GM12878 (cell line): ENCODE data around the gene SNRPD3.
A peak's percentile ranks its signal among the peaks of the same experiment; 100 is the strongest.

Experiments used
- BCL3 ChIP-seq: IDR thresholded peaks from 2 replicates; pipeline ENCODE4 v1.6.1; 2011; ENCODE audit warnings: borderline replicate concordance, low read depth, mild to moderate bottlenecking, moderate library complexity, low read length; ENCODE audit not compliant: insufficient read depth, poor library complexity, severe bottlenecking
- BCLAF1 ChIP-seq: fragments of 450-650 bp; IDR thresholded peaks from 2 replicates; pipeline ENCODE4 v1.6.1; 2017; ENCODE audit warnings: antibody characterized with exemption, mild to moderate bottlenecking, moderate library complexity
- JUNB ChIP-seq: IDR thresholded peaks from 2 replicates; pipeline ENCODE4 v1.6.1; 2016; ENCODE audit warnings: antibody characterized with exemption, mild to moderate bottlenecking
- JUND ChIP-seq: IDR thresholded peaks from 2 replicates; pipeline ENCODE4 v1.6.1; 2012; ENCODE audit warnings: low read depth, mild to moderate bottlenecking, low read length, improper control_type of control experiment, moderate library complexity
- MXI1 ChIP-seq: fragments of 150-350 bp; IDR thresholded peaks from 2 replicates; pipeline ENCODE4 v1.6.1; 2011; ENCODE audit warnings: low read depth, mild to moderate bottlenecking, inconsistent platforms, low read length, improper control_type of control experiment
- POLR2A ChIP-seq: IDR thresholded peaks from 2 replicates; pipeline ENCODE4 v1.6.1; 2011; ENCODE audit warnings: low read depth, mild to moderate bottlenecking, low read length
- POLR2AphosphoS5 ChIP-seq: IDR thresholded peaks from 2 replicates; pipeline ENCODE4 v1.6.1; 2011; ENCODE audit warnings: mild to moderate bottlenecking, low read length, inconsistent platforms
- RFX5 ChIP-seq: IDR thresholded peaks from 2 replicates; pipeline ENCODE4 v1.6.1; 2011; ENCODE audit warnings: low read depth, low read length, improper control_type of control experiment
- SMC3 ChIP-seq: IDR thresholded peaks from 2 replicates; pipeline ENCODE4 v1.6.1; 2011; ENCODE audit warnings: low read length, improper control_type of control experiment, borderline replicate concordance
- WRNIP1 ChIP-seq: IDR thresholded peaks from 2 replicates; pipeline ENCODE4 v1.6.1; 2011; ENCODE audit warnings: low read depth, low read length, improper control_type of control experiment, borderline replicate concordance
- ZNF274 ChIP-seq: IDR thresholded peaks from one replicate; pipeline ENCODE4 v1.8.0; 2011; ENCODE audit not compliant: insufficient read length, insufficient read depth
- TF ChIP-seq, protein P1 (sequence below): IDR thresholded peaks from 2 replicates; pipeline ENCODE4 v1.6.1; 2012; ENCODE audit warnings: mild to moderate bottlenecking, low read depth, low read length
- TF ChIP-seq, protein P2 (sequence below), 3 experiments: IDR thresholded peaks in 2 of 3; conservative IDR thresholded peaks in 1 of 3; 2 replicates each; pipeline ENCODE4 v1.5.1; 2011; ENCODE audit warnings: low read depth in 3 of 3, low read length in 3 of 3, mild to moderate bottlenecking in 3 of 3, control low read depth in 2 of 3, moderate library complexity in 2 of 3, inconsistent platforms in 1 of 3, mixed read lengths in 1 of 3; ENCODE audit not compliant: control insufficient read depth in 2 of 3, insufficient read depth in 1 of 3; ENCODE audit errors: extremely low read depth in 1 of 3

DNA sequence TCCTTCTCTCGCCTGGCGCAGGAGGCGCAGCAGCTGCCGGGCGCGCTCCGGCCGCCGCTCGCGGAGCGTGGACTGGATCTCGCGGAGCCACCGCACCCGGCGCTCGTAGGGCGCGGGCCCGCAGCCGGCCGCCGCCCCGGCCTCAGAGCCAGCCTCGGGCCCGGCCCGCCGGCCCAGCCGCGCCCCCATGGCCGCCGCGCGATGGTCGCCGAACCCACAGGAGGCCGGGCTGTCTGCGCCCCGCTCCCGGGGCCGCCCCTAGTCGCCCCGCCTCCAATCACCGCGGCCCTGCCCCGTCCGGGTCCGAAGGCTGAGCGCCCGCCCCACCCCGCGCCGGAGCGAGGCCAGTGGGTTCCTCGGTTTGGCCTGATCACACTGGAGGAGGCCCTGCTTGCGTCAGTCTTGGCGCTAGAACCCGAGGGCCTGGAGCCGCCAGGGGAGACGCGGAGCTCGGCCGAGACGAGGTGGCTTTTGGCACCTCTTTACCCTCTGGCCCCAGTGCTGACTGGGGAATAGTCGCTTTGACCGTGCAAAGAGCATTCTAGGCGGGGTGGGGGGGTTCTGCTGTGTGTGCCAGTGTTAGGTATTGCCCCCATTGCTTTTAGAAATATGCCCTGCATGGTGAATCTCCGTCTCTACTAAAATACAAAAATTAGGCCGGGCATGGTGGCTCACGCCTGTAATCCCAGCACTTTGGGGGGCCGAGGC, 37.2 kb downstream of the SNRPD3 start, which contains the start of gene LRRC75B:
- TF ChIP-seq JUNB: no peak
- TF ChIP-seq, protein P1, sequence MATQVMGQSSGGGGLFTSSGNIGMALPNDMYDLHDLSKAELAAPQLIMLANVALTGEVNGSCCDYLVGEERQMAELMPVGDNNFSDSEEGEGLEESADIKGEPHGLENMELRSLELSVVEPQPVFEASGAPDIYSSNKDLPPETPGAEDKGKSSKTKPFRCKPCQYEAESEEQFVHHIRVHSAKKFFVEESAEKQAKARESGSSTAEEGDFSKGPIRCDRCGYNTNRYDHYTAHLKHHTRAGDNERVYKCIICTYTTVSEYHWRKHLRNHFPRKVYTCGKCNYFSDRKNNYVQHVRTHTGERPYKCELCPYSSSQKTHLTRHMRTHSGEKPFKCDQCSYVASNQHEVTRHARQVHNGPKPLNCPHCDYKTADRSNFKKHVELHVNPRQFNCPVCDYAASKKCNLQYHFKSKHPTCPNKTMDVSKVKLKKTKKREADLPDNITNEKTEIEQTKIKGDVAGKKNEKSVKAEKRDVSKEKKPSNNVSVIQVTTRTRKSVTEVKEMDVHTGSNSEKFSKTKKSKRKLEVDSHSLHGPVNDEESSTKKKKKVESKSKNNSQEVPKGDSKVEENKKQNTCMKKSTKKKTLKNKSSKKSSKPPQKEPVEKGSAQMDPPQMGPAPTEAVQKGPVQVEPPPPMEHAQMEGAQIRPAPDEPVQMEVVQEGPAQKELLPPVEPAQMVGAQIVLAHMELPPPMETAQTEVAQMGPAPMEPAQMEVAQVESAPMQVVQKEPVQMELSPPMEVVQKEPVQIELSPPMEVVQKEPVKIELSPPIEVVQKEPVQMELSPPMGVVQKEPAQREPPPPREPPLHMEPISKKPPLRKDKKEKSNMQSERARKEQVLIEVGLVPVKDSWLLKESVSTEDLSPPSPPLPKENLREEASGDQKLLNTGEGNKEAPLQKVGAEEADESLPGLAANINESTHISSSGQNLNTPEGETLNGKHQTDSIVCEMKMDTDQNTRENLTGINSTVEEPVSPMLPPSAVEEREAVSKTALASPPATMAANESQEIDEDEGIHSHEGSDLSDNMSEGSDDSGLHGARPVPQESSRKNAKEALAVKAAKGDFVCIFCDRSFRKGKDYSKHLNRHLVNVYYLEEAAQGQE: no peak
- TF ChIP-seq POLR2A: peak; percentile 41; the same call in 1 of the 2 replicates
- TF ChIP-seq, protein P2, sequence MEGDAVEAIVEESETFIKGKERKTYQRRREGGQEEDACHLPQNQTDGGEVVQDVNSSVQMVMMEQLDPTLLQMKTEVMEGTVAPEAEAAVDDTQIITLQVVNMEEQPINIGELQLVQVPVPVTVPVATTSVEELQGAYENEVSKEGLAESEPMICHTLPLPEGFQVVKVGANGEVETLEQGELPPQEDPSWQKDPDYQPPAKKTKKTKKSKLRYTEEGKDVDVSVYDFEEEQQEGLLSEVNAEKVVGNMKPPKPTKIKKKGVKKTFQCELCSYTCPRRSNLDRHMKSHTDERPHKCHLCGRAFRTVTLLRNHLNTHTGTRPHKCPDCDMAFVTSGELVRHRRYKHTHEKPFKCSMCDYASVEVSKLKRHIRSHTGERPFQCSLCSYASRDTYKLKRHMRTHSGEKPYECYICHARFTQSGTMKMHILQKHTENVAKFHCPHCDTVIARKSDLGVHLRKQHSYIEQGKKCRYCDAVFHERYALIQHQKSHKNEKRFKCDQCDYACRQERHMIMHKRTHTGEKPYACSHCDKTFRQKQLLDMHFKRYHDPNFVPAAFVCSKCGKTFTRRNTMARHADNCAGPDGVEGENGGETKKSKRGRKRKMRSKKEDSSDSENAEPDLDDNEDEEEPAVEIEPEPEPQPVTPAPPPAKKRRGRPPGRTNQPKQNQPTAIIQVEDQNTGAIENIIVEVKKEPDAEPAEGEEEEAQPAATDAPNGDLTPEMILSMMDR (IDR thresholded peaks at IDR 0.05 in 2 of 3, conservative IDR thresholded peaks at IDR 0.05 in 1 of 3; ENCODE audit: control insufficient read depth in 2 of 3, extremely low read depth in 1 of 3, insufficient read depth in 1 of 3, low read depth in 3 of 3, low read length in 3 of 3): no peak
- TF ChIP-seq POLR2AphosphoS5: no peak; the same call in 1 of the 2 replicates
- TF ChIP-seq ZNF274: no peak
- no peak for TF ChIP-seq WRNIP1
- no peak for TF ChIP-seq BCL3
- no peak for TF ChIP-seq SMC3
- 0 out of 2 replicates have a peak, but pooled peaks have one; percentile 23 for TF ChIP-seq MXI1
- no peak for TF ChIP-seq JUND
- TF ChIP-seq BCLAF1: no peak
- no peak for TF ChIP-seq RFX5
